RWPE1 (cell line): ENCODE results near the gene DMPK.

Source experiments
- CTCF ChIA-PET: fragments of 350-600 bp; sonication (Branson Sonifier 250); formaldehyde crosslinking; extraction: SDS; loops from one replicate; lab custom pipeline; 2021; lab: Yijun Ruan, JAX
- POLR2A ChIA-PET: fragments of 400-600 bp; formaldehyde crosslinking; extraction: SDS; loops from one replicate; lab custom pipeline; 2020; ENCODE audit warnings: antibody characterized with exemption; ENCODE audit not compliant: low non-redundant PET; lab: Yijun Ruan, JAX
- DNase-seq: peaks from one replicate; pipeline ENCODE4 v3.0.0; 2012; ENCODE audit warnings: low spot score
- H3K27ac ChIP-seq: fragments of 450-650 bp; 2 replicates; pipeline ENCODE4 v1.5.1; 2017
- CTCF ChIP-seq: fragments of 450-650 bp; conservative IDR thresholded peaks from 2 replicates; pipeline ENCODE4 v1.5.1; 2017; ENCODE audit warnings: low read depth, mild to moderate bottlenecking

DMPK gene

GRCh38 chr19:45782820-45783785 is 813 bp upstream of the DMPK start:
- CTCF ChIA-PET, result interaction anchor here (0.6 to 1.3 kb wide), 3 partner anchors 13 to 198 kb away, joined by 3 to 8 read pairs (median 8); no protein-coding TSS in a partner anchor
- no peak for TF ChIP-seq CTCF
- POLR2A ChIA-PET, result interaction anchor here (0.5 to 2.6 kb wide), 9 partner anchors 12 to 931 kb away, joined by 3 to 27 read pairs (median 4); partner anchors contain the start of gene SIX5
- peak; percentile 80 for DNase-seq
- H3K27ac ChIP-seq, result peak overlapping the region; percentile 98

- H3K27ac ChIP-seq, result peak overlapping the region; percentile 98
- peak; percentile 72 for DNase-seq
- no peak for TF ChIP-seq CTCF
- ChIA-PET CTCF (interaction anchor here (0.6 to 1.3 kb wide), 6 partner anchors 9 to 83 kb away, joined by 3 to 8 read pairs (median 4); partner anchors contain the start of genes DMWD and FOXA3), POLR2A (interaction anchor here (2.6 kb wide), 1 partner anchor 12 kb away, joined by 27 read pairs; the partner anchor contains the start of gene SIX5)
Measured at GRCh38 chr19:45781214-45782161, 802 bp downstream of the DMPK start.

GRCh38 chr19:45780448-45781213 is 1.7 kb downstream of the DMPK start:
- ChIA-PET POLR2A (interaction anchor here (2.6 kb wide), 1 partner anchor 11 kb away, joined by 27 read pairs; the partner anchor contains the start of gene SIX5), CTCF (interaction anchor here (0.6 to 1.3 kb wide), 4 partner anchors 8 to 84 kb away, joined by 3 to 8 read pairs (median 4); partner anchors contain the start of genes DMWD and FOXA3)
- no peak for TF ChIP-seq CTCF
- H3K27ac ChIP-seq, result peak overlapping the region; percentile 98
- no peak for DNase-seq

GRCh38 chr19:45780146-45780447 is 2.2 kb downstream of the DMPK start:
- no peak for TF ChIP-seq CTCF
- ChIA-PET POLR2A (no interaction called here), CTCF (interaction anchor here (0.9 kb wide), 1 partner anchor 9 kb away, joined by 3 read pairs; no protein-coding TSS in a partner anchor)
- no peak for DNase-seq
- H3K27ac ChIP-seq, result peak overlapping the region; percentile 98

- ChIA-PET CTCF (interaction anchor here (0.6 to 1.7 kb wide), 5 partner anchors 9 to 1251 kb away, joined by 3 to 25 read pairs (median 3); no protein-coding TSS in a partner anchor), POLR2A (interaction anchor here (1.3 kb wide), 1 partner anchor 10 kb away, joined by 3 read pairs; the partner anchor contains the start of gene SIX5)
- H3K27ac ChIP-seq, result peak overlapping the region; percentile 98
- DNase-seq, result peak; percentile 91
- peak; percentile 93 for TF ChIP-seq CTCF
Measured at GRCh38 chr19:45779231-45780145, 2.8 kb downstream of the DMPK start.
